GM12892 (cell line): ENCODE measurements around the gene WNT8B.

ENCODE experiments used
- POLR2A ChIP-seq: IDR thresholded peaks from 2 replicates; pipeline ENCODE4 v1.6.1; 2011; ENCODE audit warnings: low read depth, low read length, control low read depth
- POLR2AphosphoS5 ChIP-seq: IDR thresholded peaks from 2 replicates; pipeline ENCODE4 v1.6.1; 2011; ENCODE audit warnings: low read depth, low read length, control low read depth

GRCh38 chr10:100502926-100503494, 40.2 kb downstream of the WNT8B start:
- TF ChIP-seq POLR2A (no peak), POLR2AphosphoS5 (no peak)
